ENCODE measurements around the gene CCDC144A. TPM values are rescaled to one million over a fixed set of nuclear protein-coding genes. Genes with fewer than 3 reads are reported as not detected.
"Not testable (repeated sequence)": the region's sequence is repeated elsewhere in the genome, so short reads cannot be mapped to it uniquely, and the experiment has no call there.

The CCDC144A gene, protein sequence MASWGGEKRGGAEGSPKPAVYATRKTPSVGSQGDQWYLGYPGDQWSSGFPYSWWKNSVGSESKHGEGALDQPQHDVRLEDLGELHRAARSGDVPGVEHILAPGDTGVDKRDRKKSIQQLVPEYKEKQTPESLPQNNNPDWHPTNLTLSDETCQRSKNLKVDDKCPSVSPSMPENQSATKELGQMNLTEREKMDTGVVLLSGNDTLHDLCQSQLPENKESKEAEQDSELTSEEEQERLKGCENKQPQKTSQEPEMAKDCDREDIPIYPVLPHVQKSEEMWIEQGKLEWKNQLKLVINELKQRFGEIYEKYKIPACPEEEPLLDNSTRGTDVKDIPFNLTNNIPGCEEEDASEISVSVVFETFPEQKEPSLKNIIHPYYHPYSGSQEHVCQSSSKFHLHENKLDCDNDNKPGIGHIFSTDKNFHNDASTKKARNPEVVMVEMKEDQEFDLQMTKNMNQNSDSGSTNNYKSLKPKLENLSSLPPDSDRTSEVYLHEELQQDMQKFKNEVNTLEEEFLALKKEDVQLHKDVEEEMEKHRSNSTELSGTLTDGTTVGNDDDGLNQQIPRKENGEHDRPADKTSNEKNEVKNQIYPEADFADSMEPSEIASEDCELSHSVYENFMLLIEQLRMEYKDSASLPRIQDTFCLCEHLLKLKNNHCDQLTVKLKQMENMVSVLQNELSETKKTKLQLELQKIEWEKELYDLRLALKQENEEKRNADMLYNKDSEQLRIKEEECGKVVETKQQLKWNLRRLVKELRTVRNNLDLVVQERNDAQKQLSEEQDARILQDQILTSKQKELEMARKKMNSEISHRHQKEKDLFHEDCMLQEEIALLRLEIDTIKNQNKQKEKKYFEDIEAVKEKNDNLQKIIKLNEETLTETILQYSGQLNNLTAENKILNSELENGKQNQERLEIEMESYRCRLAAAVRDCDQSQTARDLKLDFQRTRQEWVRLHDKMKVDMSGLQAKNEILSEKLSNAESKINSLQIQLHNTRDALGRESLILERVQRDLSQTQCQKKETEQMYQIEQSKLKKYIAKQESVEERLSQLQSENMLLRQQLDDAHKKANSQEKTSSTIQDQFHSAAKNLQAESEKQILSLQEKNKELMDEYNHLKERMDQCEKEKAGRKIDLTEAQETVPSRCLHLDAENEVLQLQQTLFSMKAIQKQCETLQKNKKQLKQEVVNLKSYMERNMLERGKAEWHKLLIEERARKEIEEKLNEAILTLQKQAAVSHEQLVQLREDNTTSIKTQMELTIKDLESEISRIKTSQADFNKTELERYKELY (N-terminal part only)
- total RNA-seq = 10 to 100 TPM in 1 of 4 donors, 1 to 10 TPM in 2, under 1 TPM in 1; 0.78 to 31.5 (median 2.1) TPM

DNA sequence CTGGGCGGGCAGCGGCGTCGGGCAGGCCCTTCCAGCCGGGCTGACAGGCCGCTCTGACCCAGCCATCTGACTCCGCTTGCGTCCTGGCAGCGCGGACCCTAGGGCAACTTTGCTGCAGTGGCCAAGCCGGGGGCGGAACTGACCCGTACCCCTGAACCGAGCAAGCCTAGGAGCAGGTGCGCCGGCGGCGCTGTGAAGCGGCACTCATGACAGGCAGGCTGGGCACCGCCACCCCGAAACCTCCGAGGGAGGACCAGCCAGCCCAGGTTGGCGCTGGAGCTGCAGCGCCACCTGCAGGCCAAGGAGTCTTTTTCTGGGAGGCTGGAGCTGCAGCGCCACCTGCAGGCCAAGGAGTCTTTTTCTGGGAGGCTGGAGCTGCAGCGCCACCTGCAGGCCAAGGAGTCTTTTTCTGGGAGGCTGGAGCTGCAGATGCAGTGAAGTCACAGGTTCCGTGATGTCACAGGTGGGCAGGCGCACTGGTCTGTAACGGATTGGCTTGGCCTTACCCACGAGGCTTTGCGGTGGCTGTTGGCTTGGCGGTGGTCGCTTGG, at the start of gene CCDC144A:
Gene CCDC144A, plus strand, starts transcription at position 511 of the 551 bp plus-strand sequence. CDS start 160 bp downstream, outside the sequence.
- DNase-seq = peak; percentile 16 to 63
- no CpG with 5 or more reads among the region's 33 CpGs for WGBS, 2 donors
- H3K9me3 ChIP-seq; H3K4me1 ChIP-seq; intact Hi-C loops (cut with DNase I); H3K27ac ChIP-seq; H3K36me3 ChIP-seq; H3K4me3 ChIP-seq (replicated peaks in 1 of 3); H3K27me3 ChIP-seq: not testable (repeated sequence)
- TF ChIP-seq, protein P1, sequence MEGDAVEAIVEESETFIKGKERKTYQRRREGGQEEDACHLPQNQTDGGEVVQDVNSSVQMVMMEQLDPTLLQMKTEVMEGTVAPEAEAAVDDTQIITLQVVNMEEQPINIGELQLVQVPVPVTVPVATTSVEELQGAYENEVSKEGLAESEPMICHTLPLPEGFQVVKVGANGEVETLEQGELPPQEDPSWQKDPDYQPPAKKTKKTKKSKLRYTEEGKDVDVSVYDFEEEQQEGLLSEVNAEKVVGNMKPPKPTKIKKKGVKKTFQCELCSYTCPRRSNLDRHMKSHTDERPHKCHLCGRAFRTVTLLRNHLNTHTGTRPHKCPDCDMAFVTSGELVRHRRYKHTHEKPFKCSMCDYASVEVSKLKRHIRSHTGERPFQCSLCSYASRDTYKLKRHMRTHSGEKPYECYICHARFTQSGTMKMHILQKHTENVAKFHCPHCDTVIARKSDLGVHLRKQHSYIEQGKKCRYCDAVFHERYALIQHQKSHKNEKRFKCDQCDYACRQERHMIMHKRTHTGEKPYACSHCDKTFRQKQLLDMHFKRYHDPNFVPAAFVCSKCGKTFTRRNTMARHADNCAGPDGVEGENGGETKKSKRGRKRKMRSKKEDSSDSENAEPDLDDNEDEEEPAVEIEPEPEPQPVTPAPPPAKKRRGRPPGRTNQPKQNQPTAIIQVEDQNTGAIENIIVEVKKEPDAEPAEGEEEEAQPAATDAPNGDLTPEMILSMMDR (IDR thresholded peaks at IDR 0.05) = peak in 5 of 6 experiments; percentile 27 to 79 (median 57)

DNA sequence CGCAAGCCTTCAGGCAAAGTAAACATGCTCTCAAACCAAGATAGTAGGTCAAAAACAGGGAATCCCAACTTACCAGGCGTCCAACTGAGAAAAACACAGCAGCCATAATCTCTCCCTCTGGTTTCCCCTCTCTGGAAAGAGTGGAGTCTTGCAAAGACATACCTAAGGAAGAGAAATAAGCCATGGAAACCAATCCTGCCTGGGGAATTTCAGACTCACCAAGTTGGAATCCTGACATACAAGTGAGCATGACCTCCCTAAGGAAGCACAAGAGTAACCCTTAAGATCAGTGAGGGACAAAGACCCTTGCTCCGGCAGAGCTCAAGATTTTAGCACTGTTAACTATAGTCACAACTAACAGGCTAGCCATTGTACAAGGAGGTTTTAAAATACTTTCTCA, 40.5 kb upstream of the CCDC144A start:
- Histone ChIP-seq H3K36me3 (no peaks in the 10 kb centered on the region), H3K4me1 (peaks cover 5 to 8% of the 10 kb centered on the region in 2 donors), H3K27me3 (no peaks in the 10 kb centered on the region), H3K4me3 (replicated peaks in 1 of 3) (no peak overlapping the region), H3K9me3 (no peaks in the 10 kb centered on the region), H3K27ac (no peak overlapping the region)
- TF ChIP-seq POLR2A (IDR thresholded peaks at IDR 0.05) = no peak
- TF ChIP-seq, protein P1 (IDR thresholded peaks at IDR 0.05) = no peak
- intact Hi-C loops (cut with DNase I) = no loop called here
- WGBS, 2 donors = 96 to 98% methylated on average over 3 of the region's 3 CpGs
- no peak for DNase-seq

DNA sequence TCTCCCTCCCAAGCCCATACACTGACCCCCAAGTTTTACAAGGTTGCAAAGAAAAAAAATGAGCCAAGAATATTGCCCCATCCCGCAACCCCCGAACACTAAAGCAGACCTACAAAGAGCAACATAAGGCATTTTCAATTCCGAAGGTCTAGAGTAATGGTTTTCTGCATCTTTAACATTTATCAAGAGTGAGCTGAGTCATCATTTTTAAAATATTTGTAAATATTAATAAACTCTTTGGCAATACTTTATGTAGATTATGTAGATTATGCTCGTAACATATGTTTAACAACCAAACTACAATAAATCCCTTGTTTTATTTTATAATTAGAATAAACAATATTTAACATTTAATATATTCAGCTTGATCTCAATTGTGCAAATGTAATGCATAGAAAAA, 37.8 kb upstream of the CCDC144A start:
- WGBS, 2 donors = 96% methylated on average over 4 of the region's 4 CpGs
- Histone ChIP-seq H3K27me3 (no peaks in the 10 kb centered on the region), H3K4me1 (peaks cover 5 to 8% of the 10 kb centered on the region in 2 donors), H3K36me3 (no peaks in the 10 kb centered on the region), H3K9me3 (no peaks in the 10 kb centered on the region), H3K4me3 (replicated peaks in 1 of 3) (no peak overlapping the region), H3K27ac (peak overlapping the region in 1 of 3 donors; percentile 89)
- TF ChIP-seq, protein P1 (IDR thresholded peaks at IDR 0.05) = no peak
- no peak for TF ChIP-seq POLR2A (IDR thresholded peaks at IDR 0.05)
- intact Hi-C loops (cut with DNase I) = no loop called here
- no peak for DNase-seq

DNA sequence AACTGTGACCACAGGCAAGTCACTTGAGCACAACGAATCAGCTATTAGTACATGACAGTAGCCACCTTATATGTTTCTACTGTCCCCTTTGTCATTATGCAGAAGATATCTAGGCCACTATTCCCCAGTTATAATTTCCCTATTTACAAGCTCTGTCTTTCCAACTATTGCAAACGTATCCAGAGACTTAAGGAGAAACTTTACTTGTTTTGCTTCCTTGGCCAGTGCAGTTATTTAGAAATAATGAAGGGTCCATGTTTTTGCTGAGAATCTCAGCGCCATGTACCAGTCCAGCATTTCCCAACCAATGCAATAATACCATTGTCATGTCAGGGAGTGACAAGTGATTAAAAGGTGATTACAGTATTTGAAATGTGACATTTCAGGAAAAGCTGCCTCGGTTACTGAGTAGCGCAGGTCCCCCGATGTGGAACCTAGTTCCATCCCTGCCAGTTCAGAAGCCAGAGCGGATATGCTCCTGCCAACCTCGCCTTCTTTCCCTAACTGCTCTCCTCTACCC, 37.1 kb upstream of the CCDC144A start:
- intact Hi-C loops (cut with DNase I) = no loop called here
- peaks cover 5 to 8% of the 10 kb centered on the region in 2 donors for H3K4me1 ChIP-seq
- TF ChIP-seq POLR2A (IDR thresholded peaks at IDR 0.05) = no peak
- TF ChIP-seq, protein P1 (IDR thresholded peaks at IDR 0.05) = no peak
- H3K27me3 ChIP-seq = no peaks in the 10 kb centered on the region
- peak overlapping the region; percentile 4 to 75 (median 55) for H3K4me3 ChIP-seq (replicated peaks in 1 of 3)
- H3K9me3 ChIP-seq = no peaks in the 10 kb centered on the region
- WGBS, 2 donors = 22 to 28% methylated on average over 7 to 8 of the region's 8 CpGs
- peak overlapping the region; percentile 89 to 96 (median 93) for H3K27ac ChIP-seq
- no peaks in the 10 kb centered on the region for H3K36me3 ChIP-seq
- no peak for DNase-seq

Data from thyroid gland (tissue), 4 donors.